Measurements from ENCODE around the gene TRMT1. TPM values are rescaled to one million over a fixed set of nuclear protein-coding genes. Genes with fewer than 3 reads are reported as not detected.
"Not testable (repeated sequence)": the region's sequence is repeated elsewhere in the genome, so short reads cannot be mapped to it uniquely, and the experiment has no call there.

The TRMT1 gene
- total and polyA plus RNA-seq, 3 donors from 2014 or later, result 35.9 to 50.0 (median 44.8) TPM

DNA sequence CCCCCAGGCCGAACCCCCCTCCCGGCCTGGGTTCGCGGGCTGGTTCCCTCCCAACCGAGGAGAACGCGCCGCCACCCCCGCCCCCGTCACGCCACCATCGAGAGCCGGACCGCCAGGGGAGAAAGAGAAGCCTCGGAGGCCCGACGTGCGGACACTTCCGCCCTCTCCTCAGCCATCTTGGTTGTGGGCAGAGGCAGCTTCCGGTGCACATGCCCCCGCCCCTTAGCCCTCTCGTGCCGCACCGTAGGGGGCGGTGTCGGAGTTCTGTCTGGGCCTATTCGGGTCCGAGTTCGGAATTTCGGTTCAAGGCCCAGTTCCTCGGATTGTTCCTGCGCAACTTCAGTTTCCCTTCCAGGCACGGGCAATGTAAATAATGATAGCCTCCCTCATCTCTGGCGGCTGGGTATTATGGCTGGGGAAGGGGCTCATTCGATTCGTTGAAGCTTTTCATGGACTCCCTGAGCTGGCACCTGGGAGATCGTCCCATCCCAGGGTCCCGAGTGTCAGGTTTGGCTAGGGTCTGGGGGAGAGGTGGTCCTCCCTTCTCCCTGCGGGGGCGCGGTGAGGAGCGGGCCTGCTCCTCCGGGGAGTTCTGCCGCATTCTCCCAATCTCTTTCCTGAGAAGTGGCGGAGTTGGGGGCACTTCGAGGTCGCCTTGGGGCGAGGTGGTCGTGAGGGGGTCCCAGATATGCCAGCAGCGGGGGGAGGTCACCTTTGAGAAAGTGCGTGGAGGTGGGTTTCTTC lies 33.8 kb upstream of the TRMT1 start, which contains the start of the genes IER2 and STX10:
TSS of gene IER2 (plus strand) at position 225 of the 744 bp plus-strand sequence. CDS start 2,776 bp downstream, outside the sequence.
TSS of gene STX10 (minus strand) at position 189 of the 744 bp plus-strand sequence. CDS start 202 bp downstream, outside the sequence.
- H3K27ac ChIP-seq, result peak within 1 kb of the TSS; percentile 83 to 96
- WGBS, 2 donors, result 0% methylated on average over 19 to 51 of the region's 51 CpGs
- peak; percentile 97 for DNase-seq
- intact Hi-C loops (cut with DNase I; ENCODE audit: low total_unique reads), result loop anchor here (5.0 kb wide), 1 partner anchor 33 kb away; the partner anchor contains the start of genes NACC1 and TRMT1
- H3K36me3 ChIP-seq (ENCODE audit: low read depth, missing control alignments), result no peaks in the 10 kb centered on the region
- no peaks in the 10 kb centered on the region for H3K27me3 ChIP-seq
- H3K4me1 ChIP-seq, result peaks cover 11% of the 10 kb centered on the region
- TF ChIP-seq, protein P1, sequence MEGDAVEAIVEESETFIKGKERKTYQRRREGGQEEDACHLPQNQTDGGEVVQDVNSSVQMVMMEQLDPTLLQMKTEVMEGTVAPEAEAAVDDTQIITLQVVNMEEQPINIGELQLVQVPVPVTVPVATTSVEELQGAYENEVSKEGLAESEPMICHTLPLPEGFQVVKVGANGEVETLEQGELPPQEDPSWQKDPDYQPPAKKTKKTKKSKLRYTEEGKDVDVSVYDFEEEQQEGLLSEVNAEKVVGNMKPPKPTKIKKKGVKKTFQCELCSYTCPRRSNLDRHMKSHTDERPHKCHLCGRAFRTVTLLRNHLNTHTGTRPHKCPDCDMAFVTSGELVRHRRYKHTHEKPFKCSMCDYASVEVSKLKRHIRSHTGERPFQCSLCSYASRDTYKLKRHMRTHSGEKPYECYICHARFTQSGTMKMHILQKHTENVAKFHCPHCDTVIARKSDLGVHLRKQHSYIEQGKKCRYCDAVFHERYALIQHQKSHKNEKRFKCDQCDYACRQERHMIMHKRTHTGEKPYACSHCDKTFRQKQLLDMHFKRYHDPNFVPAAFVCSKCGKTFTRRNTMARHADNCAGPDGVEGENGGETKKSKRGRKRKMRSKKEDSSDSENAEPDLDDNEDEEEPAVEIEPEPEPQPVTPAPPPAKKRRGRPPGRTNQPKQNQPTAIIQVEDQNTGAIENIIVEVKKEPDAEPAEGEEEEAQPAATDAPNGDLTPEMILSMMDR (IDR thresholded peaks at IDR 0.05), result peak; percentile 40 to 81 (median 64)
- TF ChIP-seq POLR2A (IDR thresholded peaks at IDR 0.05), result no peak
- H3K9me3 ChIP-seq, result no peaks in the 10 kb centered on the region
- H3K4me3 ChIP-seq, result peak within 1 kb of the TSS; percentile 73 to 78

DNA sequence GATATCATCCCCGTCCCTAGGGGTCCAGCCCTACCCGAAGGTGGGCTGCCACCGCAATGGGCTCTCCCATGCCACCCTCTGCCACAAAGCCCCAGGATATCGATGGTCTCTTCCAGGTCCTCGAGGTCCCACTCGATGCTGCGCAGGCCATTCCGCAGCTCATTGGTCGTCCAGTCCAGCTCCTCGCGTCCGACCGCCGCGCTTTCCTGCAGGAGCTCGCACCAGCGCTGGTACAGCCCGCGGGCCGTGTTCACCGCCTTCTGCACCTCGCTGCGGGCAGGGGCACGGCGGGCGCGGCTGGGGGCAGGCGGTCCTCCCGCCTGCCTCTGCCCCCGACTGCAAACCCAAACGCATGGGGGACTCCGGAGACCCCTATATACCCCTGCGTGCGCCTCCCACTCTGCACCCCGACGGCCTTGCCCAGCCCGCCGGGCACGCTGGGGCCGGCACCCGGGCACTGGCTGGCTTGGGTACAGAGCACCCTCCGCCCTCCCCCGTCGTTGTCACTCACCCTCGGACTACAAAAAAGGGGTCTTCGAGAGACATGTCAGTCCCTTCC lies 33.2 kb upstream of the TRMT1 start:
- WGBS, 2 donors, result 1 to 5% methylated on average over 4 to 45 of the region's 46 CpGs
- H3K4me1 ChIP-seq, result peaks cover 4% of the 10 kb centered on the region
- peak overlapping the region; percentile 83 to 96 for H3K27ac ChIP-seq
- H3K27me3 ChIP-seq, result no peaks in the 10 kb centered on the region
- intact Hi-C loops (cut with DNase I; ENCODE audit: low total_unique reads), result loop anchor here (5.0 kb wide), 1 partner anchor 32 kb away; the partner anchor contains the start of genes NACC1 and TRMT1
- peak; percentile 55 for DNase-seq
- TF ChIP-seq, protein P1 (IDR thresholded peaks at IDR 0.05), result no peak
- no peak for TF ChIP-seq POLR2A (IDR thresholded peaks at IDR 0.05)
- no peaks in the 10 kb centered on the region for H3K9me3 ChIP-seq
- no peaks in the 10 kb centered on the region for H3K36me3 ChIP-seq (ENCODE audit: low read depth, missing control alignments)
- peak overlapping the region; percentile 73 to 78 for H3K4me3 ChIP-seq

DNA sequence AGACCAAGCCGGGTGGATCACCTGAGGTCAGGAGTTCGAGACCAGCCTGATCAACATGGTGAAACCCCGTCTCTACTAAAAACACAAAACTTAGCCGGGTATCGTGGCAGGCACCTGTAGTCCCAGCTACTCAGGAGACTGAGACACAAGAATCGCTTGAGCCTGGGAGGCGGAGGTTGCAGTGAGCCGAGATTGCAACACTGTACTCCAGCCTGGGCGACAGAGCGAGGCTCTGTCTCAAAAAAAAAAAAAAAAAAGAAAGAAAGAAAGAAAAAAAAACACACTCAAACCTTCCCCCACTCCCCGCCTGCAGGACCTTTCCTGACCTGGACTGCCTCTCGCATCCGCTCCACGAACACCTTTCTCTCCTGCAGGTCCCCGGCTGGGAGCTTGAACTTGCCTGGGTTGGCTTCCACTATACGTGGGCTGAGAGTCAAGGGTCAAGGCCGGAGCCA lies 32.7 kb upstream of the TRMT1 start:
- peak; percentile 34 for DNase-seq
- H3K9me3 ChIP-seq; H3K27me3 ChIP-seq; intact Hi-C loops (cut with DNase I; ENCODE audit: low total_unique reads); H3K36me3 ChIP-seq (ENCODE audit: low read depth, missing control alignments); H3K4me1 ChIP-seq: not testable (repeated sequence)
- Histone ChIP-seq H3K4me3 (peak overlapping the region; percentile 73 to 78), H3K27ac (peak overlapping the region in 1 of 2 donors; percentile 96)
- 11 to 28% methylated on average over 14 to 17 of the region's 17 CpGs for WGBS, 2 donors

DNA sequence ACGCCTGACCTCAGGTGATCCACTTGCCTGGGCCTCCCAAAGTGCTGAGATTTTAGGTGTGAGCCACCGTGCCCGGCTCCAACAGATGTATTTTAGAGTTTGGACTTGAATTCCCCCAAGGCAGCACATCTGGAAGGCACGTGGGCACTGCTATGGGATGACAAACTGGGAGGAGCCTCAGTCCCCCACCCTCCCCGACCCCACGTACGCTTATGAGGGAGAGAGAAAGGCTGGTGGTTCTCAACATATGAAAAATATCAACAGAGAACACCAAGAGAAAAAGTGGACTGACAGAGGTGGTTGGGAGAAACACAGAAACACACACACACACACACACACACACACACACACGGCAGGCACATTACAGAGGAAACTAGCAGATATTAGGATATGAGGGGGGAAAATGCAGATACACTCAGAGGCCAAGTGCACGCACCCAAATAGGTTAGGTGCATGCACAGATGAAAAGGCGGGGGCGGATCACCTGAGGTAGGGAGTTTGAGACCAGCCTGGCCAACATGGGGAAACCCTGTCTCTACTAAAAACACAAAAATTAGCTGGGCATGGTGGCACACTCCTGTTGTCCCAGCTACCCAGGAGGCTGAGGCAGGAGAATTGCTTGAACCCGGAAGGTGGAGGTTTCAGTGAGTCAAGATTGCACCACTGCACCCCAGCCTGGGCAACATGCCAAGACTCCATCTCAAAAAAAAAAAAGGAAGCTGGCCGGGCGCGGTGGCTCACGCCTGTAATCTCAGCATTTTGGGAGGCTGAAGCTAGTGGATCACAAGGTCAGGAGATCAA lies 30.4 kb upstream of the TRMT1 start:
- intact Hi-C loops (cut with DNase I; ENCODE audit: low total_unique reads), result no loop called here
- H3K36me3 ChIP-seq (ENCODE audit: low read depth, missing control alignments), result no peaks in the 10 kb centered on the region
- no peaks in the 10 kb centered on the region for H3K27me3 ChIP-seq
- H3K4me1 ChIP-seq, result peaks cover under 1% of the 10 kb centered on the region
- no peak overlapping the region for H3K4me3 ChIP-seq
- no peak overlapping the region for H3K27ac ChIP-seq
- 70 to 76% methylated on average over 16 of the region's 16 CpGs for WGBS, 2 donors
- H3K9me3 ChIP-seq, result no peaks in the 10 kb centered on the region
- TF ChIP-seq, protein P1 (IDR thresholded peaks at IDR 0.05), result no peak
- no peak for TF ChIP-seq POLR2A (IDR thresholded peaks at IDR 0.05)
- no peak for DNase-seq
